ENCODE data around the gene ACADS. TPM values are rescaled to one million over a fixed set of nuclear protein-coding genes. Genes with fewer than 3 reads are reported as not detected.
A peak's percentile ranks its signal among the peaks of the same experiment; 100 is the strongest.

Gene ACADS
- total and polyA plus RNA-seq, 11 donors, result 56.7 to 213 (median 78.8) TPM

DNA sequence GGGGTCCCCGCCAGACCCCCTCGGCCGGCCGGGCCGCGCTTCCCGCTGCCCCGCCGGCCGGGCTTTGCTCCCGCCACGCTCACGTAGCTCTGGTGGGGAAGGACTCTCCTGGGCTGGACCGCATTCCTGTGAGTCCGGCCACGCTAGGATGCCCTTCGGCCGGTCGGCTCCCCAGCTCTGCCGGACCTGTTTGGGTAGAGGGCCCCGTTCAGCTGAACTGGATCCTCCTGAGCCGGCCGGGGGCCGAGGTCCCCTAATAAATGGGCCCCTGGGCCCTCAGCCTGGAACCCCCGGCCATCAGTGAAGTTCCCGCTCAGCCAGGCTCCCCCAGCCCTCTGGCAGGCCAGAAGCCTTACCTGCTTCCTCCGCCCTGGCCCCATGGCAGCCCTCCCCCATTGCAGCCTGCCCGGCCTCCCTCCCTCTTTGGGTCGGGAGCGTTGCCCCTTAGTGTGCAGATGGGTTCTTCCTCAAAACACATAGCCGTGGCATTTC is 14.8 kb upstream of the ACADS start:
- peaks cover 0 to 29% (median 20%) of the 10 kb centered on the region in 9 donors for H3K36me3 ChIP-seq
- peak in 2 of 5 donors; percentile 25 to 65 for DNase-seq
- intact Hi-C loops (cut with DNase I), result loop anchor here in 7 of 10 donors (2.0 to 10.0 kb wide), 5 partner anchors 22 to 264 kb away; partner anchors contain the start of genes POP5 (in 3 of the 7), HNF1A (in 2 of the 7) and MLEC (in 2 of the 7)
- peaks cover 4 to 35% (median 27%) of the 10 kb centered on the region in 12 donors for H3K4me1 ChIP-seq
- no peaks in the 10 kb centered on the region for H3K9me3 ChIP-seq
- no peaks in the 10 kb centered on the region for H3K27me3 ChIP-seq
- H3K27ac ChIP-seq, result peak overlapping the region; percentile 70 to 95 (median 90)
- H3K4me3 ChIP-seq, result peak overlapping the region; percentile 54 to 99 (median 82)
- TF ChIP-seq, protein P1, sequence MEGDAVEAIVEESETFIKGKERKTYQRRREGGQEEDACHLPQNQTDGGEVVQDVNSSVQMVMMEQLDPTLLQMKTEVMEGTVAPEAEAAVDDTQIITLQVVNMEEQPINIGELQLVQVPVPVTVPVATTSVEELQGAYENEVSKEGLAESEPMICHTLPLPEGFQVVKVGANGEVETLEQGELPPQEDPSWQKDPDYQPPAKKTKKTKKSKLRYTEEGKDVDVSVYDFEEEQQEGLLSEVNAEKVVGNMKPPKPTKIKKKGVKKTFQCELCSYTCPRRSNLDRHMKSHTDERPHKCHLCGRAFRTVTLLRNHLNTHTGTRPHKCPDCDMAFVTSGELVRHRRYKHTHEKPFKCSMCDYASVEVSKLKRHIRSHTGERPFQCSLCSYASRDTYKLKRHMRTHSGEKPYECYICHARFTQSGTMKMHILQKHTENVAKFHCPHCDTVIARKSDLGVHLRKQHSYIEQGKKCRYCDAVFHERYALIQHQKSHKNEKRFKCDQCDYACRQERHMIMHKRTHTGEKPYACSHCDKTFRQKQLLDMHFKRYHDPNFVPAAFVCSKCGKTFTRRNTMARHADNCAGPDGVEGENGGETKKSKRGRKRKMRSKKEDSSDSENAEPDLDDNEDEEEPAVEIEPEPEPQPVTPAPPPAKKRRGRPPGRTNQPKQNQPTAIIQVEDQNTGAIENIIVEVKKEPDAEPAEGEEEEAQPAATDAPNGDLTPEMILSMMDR (IDR thresholded peaks at IDR 0.05), result no peak
- no peak for TF ChIP-seq POLR2A (IDR thresholded peaks at IDR 0.05)
- WGBS, 4 donors, result 1 to 5% (median 2%) methylated on average over 7 to 31 of the region's 31 CpGs
- ATAC-seq, result peak in 3 of 4 donors; percentile 21 to 41 (median 28)

DNA sequence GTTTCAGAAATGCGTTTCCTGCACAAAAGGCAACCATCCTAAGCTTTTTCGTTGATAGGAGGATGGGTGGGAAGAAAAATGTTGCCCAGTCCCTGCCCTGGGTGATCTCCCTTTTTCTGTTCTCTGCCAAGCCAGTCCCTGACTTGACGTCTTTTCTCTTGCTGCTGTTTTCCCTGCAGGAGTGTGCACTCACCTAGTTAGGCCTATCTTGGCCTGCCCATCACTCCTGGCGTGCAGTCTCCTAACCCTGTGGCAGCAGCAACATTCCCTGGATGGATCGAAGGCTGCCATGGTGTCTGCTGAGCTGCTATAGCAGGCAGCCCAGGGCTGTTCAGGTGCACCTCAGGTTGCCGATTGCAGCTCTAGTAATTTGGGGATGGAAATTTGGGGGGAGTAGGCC is 14.2 kb upstream of the ACADS start:
- intact Hi-C loops (cut with DNase I), result loop anchor here in 7 of 10 donors (2.0 to 10.0 kb wide), 5 partner anchors 23 to 263 kb away; partner anchors contain the start of genes POP5 (in 3 of the 7), HNF1A (in 2 of the 7) and MLEC (in 2 of the 7)
- TF ChIP-seq POLR2A (IDR thresholded peaks at IDR 0.05), result no peak
- TF ChIP-seq, protein P1 (IDR thresholded peaks at IDR 0.05), result no peak
- Histone ChIP-seq H3K4me1 (peaks cover 4 to 35% (median 27%) of the 10 kb centered on the region in 12 donors), H3K9me3 (no peaks in the 10 kb centered on the region), H3K4me3 (peak overlapping the region; percentile 54 to 99 (median 82)), H3K27ac (peak overlapping the region; percentile 70 to 95 (median 90)), H3K36me3 (peaks cover 0 to 35% (median 25%) of the 10 kb centered on the region in 9 donors), H3K27me3 (no peaks in the 10 kb centered on the region)
- ATAC-seq, result no peak
- WGBS, 4 donors, result 30 to 48% (median 36%) methylated on average over 6 of the region's 6 CpGs
- DNase-seq, result no peak

DNA sequence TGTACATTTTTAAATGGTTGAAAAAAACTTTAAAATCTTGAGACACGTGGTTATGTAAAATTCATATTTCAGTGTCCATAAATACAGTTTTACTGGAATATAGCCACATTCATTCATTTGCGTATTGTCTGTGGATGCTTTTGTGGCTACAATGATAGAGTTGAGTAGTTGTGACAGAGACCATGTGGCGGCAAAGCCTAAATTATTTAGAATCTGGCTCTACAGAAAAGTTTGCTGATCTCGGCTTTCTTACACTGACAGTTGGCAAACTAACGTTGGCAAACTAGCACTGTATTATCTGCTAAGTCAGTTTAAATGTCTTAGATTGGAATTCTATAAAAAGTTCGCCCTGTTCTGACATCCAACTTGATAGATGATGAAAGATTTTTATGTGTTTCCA is 13.0 kb upstream of the ACADS start:
- H3K4me1 ChIP-seq, result peaks cover 4 to 35% (median 27%) of the 10 kb centered on the region in 12 donors
- no peak for TF ChIP-seq POLR2A (IDR thresholded peaks at IDR 0.05)
- TF ChIP-seq, protein P1 (IDR thresholded peaks at IDR 0.05), result no peak
- peak overlapping the region in 1 of 12 donors; percentile 30 for H3K27ac ChIP-seq
- WGBS, 4 donors, result 71 to 84% (median 77%) methylated on average over 6 of the region's 6 CpGs
- ATAC-seq (no peak), DNase-seq (no peak)
- H3K36me3 ChIP-seq, result peaks cover 0 to 47% (median 37%) of the 10 kb centered on the region in 9 donors
- H3K9me3 ChIP-seq, result no peaks in the 10 kb centered on the region
- intact Hi-C loops (cut with DNase I), result loop anchor here in 9 of 10 donors (1.0 to 10.0 kb wide), 9 partner anchors 24 to 262 kb away; partner anchors contain the start of genes POP5 (in 3 of the 9), HNF1A (in 2 of the 9) and MLEC (in 2 of the 9)
- no peak overlapping the region for H3K4me3 ChIP-seq
- no peaks in the 10 kb centered on the region for H3K27me3 ChIP-seq

DNA sequence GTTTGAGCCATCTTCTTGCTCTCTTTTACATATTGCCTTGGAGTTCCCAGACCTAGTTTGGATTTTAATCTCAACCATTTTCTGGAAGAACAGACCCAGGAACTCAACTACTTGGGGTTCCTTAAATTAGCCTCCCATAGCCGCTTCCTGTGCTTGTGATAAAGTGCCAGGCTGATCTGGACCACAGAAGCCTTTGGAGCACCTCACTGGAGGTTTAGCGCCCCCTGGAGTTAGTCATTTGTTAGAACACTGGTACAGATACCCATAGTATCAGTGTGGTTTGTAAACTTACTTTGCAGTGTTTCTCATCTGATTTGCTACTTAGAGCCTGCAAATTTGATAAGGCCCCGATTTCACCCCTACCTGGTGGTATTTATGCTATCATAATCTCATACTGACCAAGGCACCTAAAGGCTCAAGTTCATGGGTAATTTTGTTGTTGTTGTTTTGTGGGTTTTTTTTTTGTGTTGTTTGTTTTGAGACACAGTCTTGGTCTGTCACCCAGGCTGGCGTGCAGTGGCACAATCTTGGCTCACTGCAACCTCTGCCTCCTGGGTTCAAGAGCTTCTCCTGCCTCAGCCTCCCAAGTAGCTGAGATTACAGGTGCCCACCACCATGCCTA is 11.7 kb upstream of the ACADS start:
- TF ChIP-seq POLR2A (IDR thresholded peaks at IDR 0.05), result no peak
- TF ChIP-seq, protein P1 (IDR thresholded peaks at IDR 0.05), result peak; percentile 76 to 93 (median 88)
- 15 to 20% (median 18%) methylated on average over 4 of the region's 4 CpGs for WGBS, 4 donors
- no peak overlapping the region for H3K4me3 ChIP-seq
- peak overlapping the region in 3 of 12 donors; percentile 3 to 28 (median 12) for H3K27ac ChIP-seq
- DNase-seq, result peak in 4 of 5 donors; percentile 70 to 84 (median 74)
- ATAC-seq, result peak; percentile 70 to 85 (median 72)
- H3K9me3 ChIP-seq, result no peaks in the 10 kb centered on the region
- intact Hi-C loops (cut with DNase I), result loop anchor here (1.0 to 10.0 kb wide), 11 partner anchors 25 to 261 kb away; partner anchors contain the start of genes POP5 (in 3 of the 10), HNF1A (in 2 of the 10) and MLEC (in 2 of the 10)
- H3K36me3 ChIP-seq, result peaks cover 4 to 61% (median 51%) of the 10 kb centered on the region in 9 donors
- no peaks in the 10 kb centered on the region for H3K27me3 ChIP-seq
- H3K4me1 ChIP-seq, result peaks cover 4 to 35% (median 27%) of the 10 kb centered on the region in 12 donors

Data from heart left ventricle (tissue), 16 donors.